Effector CD8-positive, alpha-beta T cell (primary cell): ENCODE results near the gene OLFM1.
"Not testable (repeated sequence)": the region's sequence is repeated elsewhere in the genome, so short reads cannot be mapped to it uniquely, and the experiment has no call there.

ENCODE experiments used
- DNase-seq: peaks from one replicate; lab custom pipeline; 2025; lab: John Stamatoyannopoulos, UW

The OLFM1 gene

GRCh38 chr9:135134268-135135022 is 47.0 kb downstream of the OLFM1 start:
- no peak for DNase-seq

GRCh38 chr9:135135171-135135928 is 47.9 kb downstream of the OLFM1 start:
- DNase-seq = no peak

- no peak for DNase-seq
Measured at GRCh38 chr9:135135929-135136315, 48.5 kb downstream of the OLFM1 start.

DNA sequence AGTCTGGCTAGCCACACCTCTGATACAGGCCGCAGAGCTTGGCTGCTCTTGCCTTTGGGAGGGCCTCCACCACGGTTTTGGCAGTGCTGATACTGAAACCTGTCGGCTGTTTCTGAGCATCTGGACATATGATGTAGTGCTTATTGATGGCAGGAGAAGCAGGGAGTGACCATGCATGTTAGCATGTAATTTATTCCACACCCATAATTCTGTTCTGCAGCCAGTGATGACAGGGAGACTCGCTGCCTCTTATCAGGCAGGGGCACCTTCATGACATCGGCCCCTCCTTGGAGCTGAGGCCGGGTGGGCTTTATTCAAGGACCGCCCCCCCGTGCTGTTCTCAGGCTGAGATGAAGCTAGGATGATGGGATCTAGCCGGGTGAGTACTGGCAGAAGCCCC is 49.0 kb downstream of the OLFM1 start:
- no peak for DNase-seq

- no peak for DNase-seq
Measured at GRCh38 chr9:135136991-135137832, 49.7 kb downstream of the OLFM1 start.

- DNase-seq = no peak
Measured at GRCh38 chr9:135138078-135138855, 50.8 kb downstream of the OLFM1 start.

DNA sequence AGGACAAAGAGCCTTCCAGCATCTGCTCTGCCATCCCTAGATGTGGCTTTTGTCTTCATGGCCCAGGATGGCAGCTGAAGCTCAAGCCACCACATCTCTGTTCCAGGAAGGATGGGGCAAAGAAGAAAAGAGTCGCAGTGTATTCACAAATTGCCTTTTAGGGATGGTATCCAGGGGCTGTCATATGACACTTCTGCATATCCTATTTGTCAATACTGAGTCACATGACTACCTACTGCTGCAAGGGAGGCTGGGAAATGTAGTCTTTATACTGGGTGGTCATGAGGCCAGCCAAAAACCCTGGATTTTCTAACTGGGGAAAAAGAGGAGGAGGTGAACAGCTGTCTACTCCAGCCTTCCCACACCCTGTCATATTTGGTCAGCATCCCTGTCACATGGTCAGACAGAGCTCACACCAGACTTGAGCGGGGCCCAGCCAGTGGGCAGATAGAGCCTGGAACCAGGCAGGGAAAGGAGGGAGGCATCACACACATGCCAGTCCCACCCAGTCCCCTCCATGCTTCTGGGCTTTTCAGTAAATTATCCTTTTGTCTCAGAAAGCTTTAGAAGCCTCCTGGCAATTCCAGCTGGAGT is 52.0 kb downstream of the OLFM1 start:
- no peak for DNase-seq

DNA sequence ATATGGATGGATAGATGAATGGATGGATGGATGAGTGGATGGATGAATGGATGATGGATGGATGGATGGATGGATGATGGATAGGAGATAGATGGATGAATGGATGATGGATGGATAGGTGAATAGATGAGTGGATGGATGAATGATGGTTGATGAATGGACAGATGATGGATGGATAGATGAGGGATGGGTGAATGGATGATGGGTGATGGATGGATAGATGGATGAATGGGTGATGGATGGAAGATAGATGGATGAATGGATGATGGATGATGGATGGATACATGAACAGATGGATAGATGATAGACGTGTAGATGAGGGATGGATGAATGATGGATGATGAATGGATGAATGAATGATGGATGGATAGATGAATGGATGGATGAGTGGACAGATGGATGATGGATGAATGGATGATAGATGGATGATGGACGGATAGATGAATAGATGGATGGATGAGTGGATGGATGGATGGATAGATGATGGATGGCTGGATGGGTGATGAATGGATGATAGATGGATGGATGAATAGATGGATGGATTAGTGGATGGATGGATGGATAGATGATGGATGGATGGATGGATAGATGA is 53.8 kb downstream of the OLFM1 start:
- no peak for DNase-seq

- no peak for DNase-seq
Measured at GRCh38 chr9:135144581-135145170, 57.2 kb downstream of the OLFM1 start.

DNA sequence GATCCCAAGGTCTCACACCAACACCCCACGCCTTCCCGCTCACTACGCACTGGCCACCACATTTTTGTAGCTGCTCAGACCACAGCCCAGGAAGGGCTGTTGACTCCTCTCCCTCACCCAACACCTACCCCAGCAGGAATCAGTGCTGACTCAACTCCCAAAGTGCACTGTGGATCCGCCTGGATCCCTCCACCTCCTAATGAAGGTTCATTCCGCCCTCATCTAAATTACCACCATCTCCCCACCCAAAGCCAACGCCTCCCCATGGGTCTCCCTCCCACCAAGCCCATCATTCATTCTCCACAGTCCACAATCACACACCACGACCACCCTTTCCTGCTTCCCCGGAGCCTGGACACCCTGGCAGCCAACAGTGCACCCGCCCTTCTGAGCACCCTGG is 57.8 kb downstream of the OLFM1 start:
- DNase-seq = no peak

GRCh38 chr9:135146241-135146640 is 58.8 kb downstream of the OLFM1 start:
- DNase-seq = no peak

DNA sequence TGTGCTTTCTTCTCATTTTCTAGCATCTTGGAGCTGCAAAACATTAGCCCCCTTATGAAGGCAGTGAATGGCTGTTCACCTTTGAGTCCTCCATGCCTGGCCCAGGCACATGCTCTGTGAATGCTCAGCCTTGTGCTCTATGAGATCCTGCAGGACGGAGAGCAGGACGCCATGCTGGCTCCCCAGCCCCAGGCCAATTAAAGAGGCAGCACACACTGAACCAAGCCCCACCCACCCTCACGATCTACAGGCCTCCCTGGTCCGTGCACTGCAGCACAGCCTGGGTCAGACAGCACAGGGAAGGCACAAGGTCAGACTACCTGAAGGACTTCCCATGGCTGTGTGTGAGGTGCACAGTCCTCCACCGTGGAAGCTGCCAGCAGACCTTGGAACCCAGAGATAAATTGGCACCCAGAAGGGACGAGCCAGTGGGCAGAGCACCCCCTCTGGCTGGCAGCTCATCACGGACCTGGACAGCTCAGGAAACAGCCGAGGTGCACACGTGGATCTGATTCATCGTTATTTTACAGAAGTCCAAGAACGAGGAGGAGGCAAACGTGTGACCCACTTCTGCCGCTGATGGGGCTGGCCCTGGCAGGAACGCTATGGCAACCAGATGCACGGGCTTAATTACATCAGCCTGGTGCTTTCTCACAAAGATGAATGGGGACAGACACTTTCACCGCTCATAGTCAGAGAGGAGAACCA is 59.5 kb downstream of the OLFM1 start:
- DNase-seq = no peak

- DNase-seq = no peak
Measured at GRCh38 chr9:135147474-135147805, 60.0 kb downstream of the OLFM1 start.

DNA sequence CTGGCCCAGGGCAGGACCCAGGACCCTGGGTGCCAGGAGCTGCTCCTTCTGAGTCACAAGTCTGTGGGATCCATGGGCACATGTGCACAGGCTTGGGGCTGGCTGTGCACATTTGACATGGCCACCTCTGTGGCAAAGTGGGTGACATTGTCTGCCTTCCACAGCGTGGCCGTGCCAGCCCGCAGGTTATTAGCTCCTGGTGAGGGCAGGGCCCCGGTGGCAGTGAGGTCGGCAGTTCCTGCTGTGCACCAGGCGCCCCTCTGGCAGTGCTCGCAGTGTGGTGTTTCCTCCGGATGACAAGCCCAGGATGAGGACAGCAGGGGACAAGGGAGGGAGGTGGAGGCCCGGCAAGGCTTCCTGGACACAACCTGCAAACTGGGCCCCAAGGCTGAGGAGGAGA is 60.5 kb downstream of the OLFM1 start:
- DNase-seq = no peak

GRCh38 chr9:135148386-135148785 is 60.9 kb downstream of the OLFM1 start:
- no peak for DNase-seq

GRCh38 chr9:135149901-135150300 is 62.4 kb downstream of the OLFM1 start:
- not testable (repeated sequence) for DNase-seq

- no peak for DNase-seq
Measured at GRCh38 chr9:135150981-135151380, 63.5 kb downstream of the OLFM1 start.

DNA sequence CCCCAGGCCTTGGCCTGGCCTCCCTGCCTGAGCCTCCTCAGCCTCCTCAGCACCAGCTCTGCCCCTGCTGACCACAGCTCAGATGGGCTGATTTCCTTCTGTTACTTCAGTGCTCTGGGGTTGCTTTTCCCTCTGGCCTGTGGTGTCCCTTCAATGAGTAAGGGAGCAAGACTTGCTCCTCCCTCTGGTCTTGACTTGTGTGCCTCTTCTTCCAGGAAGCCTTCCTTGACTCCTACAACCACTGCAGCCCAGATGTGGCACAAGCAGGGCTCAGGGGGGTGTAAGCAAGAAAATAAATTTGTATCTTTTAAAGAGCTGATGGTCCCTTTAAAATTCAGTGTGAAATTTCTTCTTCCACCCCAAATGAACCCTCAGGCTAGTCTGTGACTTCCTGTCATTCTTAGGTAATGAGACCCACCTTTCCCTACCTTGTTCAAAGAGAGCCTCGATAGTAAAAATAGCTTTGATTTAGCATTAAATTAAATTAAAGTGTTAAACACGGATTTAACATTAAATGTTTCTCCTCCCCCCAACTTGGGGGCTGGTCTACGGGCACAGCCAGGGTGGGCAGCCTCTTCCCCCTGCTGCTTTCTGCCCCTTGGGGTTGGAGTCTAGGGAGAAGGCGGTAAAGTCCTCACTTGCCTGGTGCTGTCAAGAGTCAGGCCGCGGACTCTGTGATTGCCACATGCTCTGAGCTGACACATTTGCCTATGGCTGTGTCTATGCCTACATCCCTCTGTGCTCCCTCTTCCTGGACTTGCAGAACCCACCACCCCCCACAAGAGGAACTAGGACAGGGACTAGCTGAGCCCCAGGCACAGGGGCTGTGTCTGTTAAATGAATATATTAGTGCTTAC is 64.5 kb downstream of the OLFM1 start:
- DNase-seq = no peak
